Loucy (cell line): ENCODE data around the gene ITGB7.

ENCODE experiments used
- CTCF ChIP-seq: fragments of 200-600 bp; sonication (generic); conservative IDR thresholded peaks from 2 replicates; pipeline ENCODE4 v1.5.1; 2014; ENCODE audit warnings: mild to moderate bottlenecking, antibody characterized with exemption, low read length
- EZH2phosphoT487 ChIP-seq: fragments of 200-600 bp; IDR thresholded peaks from 2 replicates; pipeline ENCODE4 v1.6.1; 2018; ENCODE audit warnings: antibody characterized with exemption, mild to moderate bottlenecking, moderate library complexity, borderline replicate concordance

DNA sequence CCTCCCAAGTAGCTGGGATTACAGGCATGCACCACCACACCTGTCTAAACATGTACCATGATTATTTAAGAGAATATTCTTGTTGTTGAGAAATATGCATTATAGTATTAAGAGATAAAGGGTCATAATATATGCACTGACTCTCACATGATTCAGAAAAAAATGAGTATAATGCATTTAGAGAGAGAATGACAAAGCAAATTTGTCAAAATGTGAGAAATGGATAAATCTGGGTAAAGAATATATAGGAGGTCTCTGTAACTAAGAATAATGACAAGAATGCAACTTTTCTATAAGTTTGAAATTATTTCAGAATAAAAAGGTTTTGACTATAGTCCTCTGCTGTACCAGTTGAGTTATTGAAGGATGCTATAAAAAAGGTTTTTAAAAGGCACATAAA, 54.7 kb downstream of the ITGB7 start:
- TF ChIP-seq CTCF (no peak), EZH2phosphoT487 (no peak)
